Hematopoietic multipotent progenitor cell treated with erythropoietin and hydrocortisone succinate and interleukin-3 and kit ligand, for 15 days (in vitro differentiated cells): ENCODE measurements around the gene DNMBP.
"Not testable (repeated sequence)": the region's sequence is repeated elsewhere in the genome, so short reads cannot be mapped to it uniquely, and the experiment has no call there.

Experiments
- DNase-seq: peaks from one replicate; pipeline ENCODE4 v3.0.0-alpha.2; 2015; ENCODE audit warnings: low spot score

DNMBP gene

GRCh38 chr10:99945263-99945662 lies 64.5 kb downstream of the DNMBP start:
- no peak for DNase-seq

GRCh38 chr10:99944860-99945259 lies 64.9 kb downstream of the DNMBP start:
- no peak for DNase-seq

GRCh38 chr10:99943908-99944307 lies 65.8 kb downstream of the DNMBP start:
- DNase-seq: no peak

GRCh38 chr10:99941942-99942820 lies 67.6 kb downstream of the DNMBP start:
- no peak for DNase-seq

GRCh38 chr10:99938563-99938962 lies 71.2 kb downstream of the DNMBP start:
- no peak for DNase-seq

- no peak for DNase-seq
Measured at GRCh38 chr10:99937630-99938029, 72.1 kb downstream of the DNMBP start.

- not testable (repeated sequence) for DNase-seq
Measured at GRCh38 chr10:99932203-99932957, 77.4 kb downstream of the DNMBP start.

GRCh38 chr10:99930731-99931550 lies 78.8 kb downstream of the DNMBP start:
- no peak for DNase-seq

GRCh38 chr10:99929360-99929759 lies 80.4 kb downstream of the DNMBP start:
- no peak for DNase-seq

- no peak for DNase-seq
Measured at GRCh38 chr10:99927721-99928280, 81.9 kb downstream of the DNMBP start.

- no peak for DNase-seq
Measured at GRCh38 chr10:99926925-99927720, 82.6 kb downstream of the DNMBP start.

- no peak for DNase-seq
Measured at GRCh38 chr10:99924451-99925255, 85.1 kb downstream of the DNMBP start.

- DNase-seq: no peak
Measured at GRCh38 chr10:99921948-99922347, 87.8 kb downstream of the DNMBP start.

- DNase-seq: no peak
Measured at GRCh38 chr10:99920901-99921300, 88.8 kb downstream of the DNMBP start.

- DNase-seq: no peak
Measured at GRCh38 chr10:99920486-99920885, 89.3 kb downstream of the DNMBP start.

- DNase-seq: no peak
Measured at GRCh38 chr10:99917963-99918825, 91.6 kb downstream of the DNMBP start.

- no peak for DNase-seq
Measured at GRCh38 chr10:99916776-99917175, 93.0 kb downstream of the DNMBP start.

- DNase-seq: no peak
Measured at GRCh38 chr10:99915414-99915813, 94.3 kb downstream of the DNMBP start.

- DNase-seq: no peak
Measured at GRCh38 chr10:99914236-99914635, 95.5 kb downstream of the DNMBP start.
